Measurements from ENCODE around the gene TMBIM6. TPM values are rescaled to one million over a fixed set of nuclear protein-coding genes. Genes with fewer than 3 reads are reported as not detected.
A peak's percentile ranks its signal among the peaks of the same experiment; 100 is the strongest.
"Not testable (repeated sequence)": the region's sequence is repeated elsewhere in the genome, so short reads cannot be mapped to it uniquely, and the experiment has no call there.

TMBIM6 gene
- total RNA-seq, 1 experiment from 2014 or later, result 402 TPM

DNA sequence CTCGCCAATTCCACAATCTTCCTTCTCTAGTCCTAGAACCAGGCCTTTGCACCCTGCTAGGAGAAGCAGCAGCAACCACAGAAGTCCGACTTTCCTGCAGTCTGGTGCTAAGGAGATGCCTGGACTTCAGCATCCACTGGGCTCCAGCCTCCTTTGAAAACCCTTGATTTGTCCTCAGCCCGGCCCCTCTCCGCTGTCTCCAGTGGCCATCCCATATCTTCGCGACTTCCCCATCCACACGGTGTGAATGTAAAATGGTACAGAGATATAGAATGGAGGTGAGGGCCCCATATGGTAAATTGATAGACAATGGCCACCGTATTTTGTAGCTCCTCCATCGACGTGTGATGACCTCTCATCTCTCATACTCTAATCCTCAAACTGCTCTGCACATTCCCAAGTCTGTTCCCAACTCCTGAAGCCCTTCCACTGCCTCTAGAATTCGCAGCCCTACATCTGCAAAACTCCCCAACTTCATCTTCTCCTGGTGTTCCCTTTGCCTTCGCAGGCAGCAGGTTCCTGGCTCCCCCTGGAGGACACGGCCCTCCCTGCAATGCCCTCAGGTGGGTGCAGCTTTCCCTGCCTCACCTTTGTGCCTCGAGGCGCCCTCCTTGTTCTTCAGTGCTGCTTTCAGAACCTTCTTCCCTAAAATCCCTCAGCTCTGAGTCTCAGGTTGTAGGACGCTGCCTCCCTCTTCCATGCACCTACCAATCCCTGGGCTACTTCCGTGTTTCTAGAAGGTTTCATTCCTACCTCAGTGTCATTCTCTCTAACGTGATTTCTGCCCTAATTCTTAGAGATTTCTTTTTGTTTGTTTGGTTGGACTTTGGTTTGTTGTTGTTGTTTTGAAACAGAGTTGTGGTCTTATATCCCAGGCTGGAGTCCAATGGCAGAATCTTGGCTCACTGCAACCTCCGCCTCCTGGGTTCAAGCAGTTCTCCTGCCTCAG, 36.7 kb downstream of the TMBIM6 start:
- H4K20me1 ChIP-seq (ENCODE audit: low read length), result no peaks in the 10 kb centered on the region
- H3K36me3 ChIP-seq (ENCODE audit: low read depth, low read length), result no peaks in the 10 kb centered on the region
- no peaks in the 10 kb centered on the region for H3K9me3 ChIP-seq (ENCODE audit: low read length)
- no peak overlapping the region for H3K9ac ChIP-seq (ENCODE audit: low read length)
- H3K4me2 ChIP-seq (ENCODE audit: low read length), result peak overlapping the region; percentile 42
- ChIA-PET CTCF (no interaction called here), POLR2A (ENCODE audit: unreplicated experiment) (no interaction called here)
- no peaks in the 10 kb centered on the region for H3K4me1 ChIP-seq (ENCODE audit: insufficient read depth, low read length)
- ATAC-seq, result peak; percentile 75
- H3K9me2 ChIP-seq (replicated peaks; ENCODE audit: low read length), result no peaks in the 10 kb centered on the region
- H3F3A ChIP-seq (ENCODE audit: low read length, unreplicated experiment), result no peaks in the 10 kb centered on the region
- TF ChIP-seq, protein P1, sequence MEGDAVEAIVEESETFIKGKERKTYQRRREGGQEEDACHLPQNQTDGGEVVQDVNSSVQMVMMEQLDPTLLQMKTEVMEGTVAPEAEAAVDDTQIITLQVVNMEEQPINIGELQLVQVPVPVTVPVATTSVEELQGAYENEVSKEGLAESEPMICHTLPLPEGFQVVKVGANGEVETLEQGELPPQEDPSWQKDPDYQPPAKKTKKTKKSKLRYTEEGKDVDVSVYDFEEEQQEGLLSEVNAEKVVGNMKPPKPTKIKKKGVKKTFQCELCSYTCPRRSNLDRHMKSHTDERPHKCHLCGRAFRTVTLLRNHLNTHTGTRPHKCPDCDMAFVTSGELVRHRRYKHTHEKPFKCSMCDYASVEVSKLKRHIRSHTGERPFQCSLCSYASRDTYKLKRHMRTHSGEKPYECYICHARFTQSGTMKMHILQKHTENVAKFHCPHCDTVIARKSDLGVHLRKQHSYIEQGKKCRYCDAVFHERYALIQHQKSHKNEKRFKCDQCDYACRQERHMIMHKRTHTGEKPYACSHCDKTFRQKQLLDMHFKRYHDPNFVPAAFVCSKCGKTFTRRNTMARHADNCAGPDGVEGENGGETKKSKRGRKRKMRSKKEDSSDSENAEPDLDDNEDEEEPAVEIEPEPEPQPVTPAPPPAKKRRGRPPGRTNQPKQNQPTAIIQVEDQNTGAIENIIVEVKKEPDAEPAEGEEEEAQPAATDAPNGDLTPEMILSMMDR (conservative IDR thresholded peaks at IDR 0.05; ENCODE audit: low read depth, low read length), result peak; percentile 91
- TF ChIP-seq EZH2 (IDR thresholded peaks at IDR 0.05; ENCODE audit: low read length, unreplicated experiment), result no peak
- no peak overlapping the region for H3K4me3 ChIP-seq (ENCODE audit: low read length)
- DNase-seq, result peak; percentile 69
- no TSS peak for BruUV-seq (replicated peaks)
- intact Hi-C loops (cut with micrococcal nuclease), result loop anchor here (1.0 to 10.0 kb wide), 4 partner anchors 58 to 279 kb away; partner anchors contain the start of genes AQP5 and ASIC1
- no peak overlapping the region for H3K27ac ChIP-seq (ENCODE audit: low read length)
- peak overlapping the region; percentile 77 for H2AFZ ChIP-seq (ENCODE audit: low read length)
- H3K27me3 ChIP-seq (ENCODE audit: low read length), result no peaks in the 10 kb centered on the region
- no peaks in the 10 kb centered on the region for H3K79me2 ChIP-seq (ENCODE audit: low read length)

DNA sequence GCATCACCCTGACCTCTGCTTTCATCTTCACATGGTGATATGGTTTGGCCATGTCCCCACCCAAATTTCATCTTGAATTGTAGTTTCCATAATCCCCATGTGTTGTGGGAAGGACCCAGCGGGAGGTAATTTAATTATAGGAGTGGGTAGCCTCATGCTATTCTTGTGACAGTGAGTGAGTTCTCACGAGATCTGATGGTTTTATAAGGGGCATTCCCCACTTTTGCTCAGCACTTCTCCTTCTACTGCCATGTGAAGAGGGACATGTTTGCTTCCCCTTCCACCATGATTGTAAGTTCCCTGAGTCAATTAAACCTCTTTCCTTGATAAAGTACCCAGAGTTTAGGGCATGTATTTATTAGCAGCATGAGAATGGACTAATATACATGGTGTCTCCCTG, 38.2 kb downstream of the TMBIM6 start:
- POLR2A ChIA-PET (ENCODE audit: unreplicated experiment), result no interaction called here

DNA sequence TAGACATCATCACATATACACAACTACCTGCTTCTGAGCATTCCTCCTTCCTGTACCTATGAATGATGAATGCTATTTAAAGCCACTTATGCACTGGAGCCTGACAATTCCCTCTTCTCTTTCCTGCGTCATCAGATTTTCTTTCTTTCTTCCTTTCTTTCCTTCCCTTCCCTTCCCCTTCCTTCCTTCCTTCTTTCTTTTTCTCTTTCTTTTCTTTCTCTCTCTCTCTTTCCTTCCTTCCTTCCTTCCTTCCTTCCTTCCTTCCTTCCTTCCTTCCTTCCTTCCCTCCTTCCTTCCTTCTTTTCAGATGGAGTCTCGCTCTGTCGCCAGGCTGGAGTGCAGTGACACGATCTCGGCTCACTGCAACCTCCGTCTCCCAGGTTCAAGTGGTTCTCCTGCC, 39.6 kb downstream of the TMBIM6 start:
- BruUV-seq (replicated peaks); H3K4me1 ChIP-seq (ENCODE audit: insufficient read depth, low read length); H3K27me3 ChIP-seq (ENCODE audit: low read length); H3K79me2 ChIP-seq (ENCODE audit: low read length); H4K20me1 ChIP-seq (ENCODE audit: low read length); H3K4me2 ChIP-seq (ENCODE audit: low read length); H3K9me3 ChIP-seq (ENCODE audit: low read length); H3K36me3 ChIP-seq (ENCODE audit: low read depth, low read length); H3K9ac ChIP-seq (ENCODE audit: low read length); DNase-seq; intact Hi-C loops (cut with micrococcal nuclease); ATAC-seq; H3K4me3 ChIP-seq (ENCODE audit: low read length); POLR2A ChIA-PET (ENCODE audit: unreplicated experiment); H3F3A ChIP-seq (ENCODE audit: low read length, unreplicated experiment); H2AFZ ChIP-seq (ENCODE audit: low read length); H3K9me2 ChIP-seq (replicated peaks; ENCODE audit: low read length); H3K27ac ChIP-seq (ENCODE audit: low read length): not testable (repeated sequence)
- CTCF ChIA-PET, result interaction anchor here (0.5 kb wide), 1 partner anchor 928 kb away, joined by 4 read pairs; no protein-coding TSS in a partner anchor

More for the DNA sequence above, 38.2 kb downstream of the TMBIM6 start:
- ATAC-seq (no peak), DNase-seq (no peak)
- no peak overlapping the region for H2AFZ ChIP-seq (ENCODE audit: low read length)
- no peaks in the 10 kb centered on the region for H3K9me2 ChIP-seq (replicated peaks; ENCODE audit: low read length)
- no peak overlapping the region for H3K9ac ChIP-seq (ENCODE audit: low read length)
- no peak overlapping the region for H3K4me2 ChIP-seq (ENCODE audit: low read length)
- CTCF ChIA-PET, result no interaction called here
- no TSS peak for BruUV-seq (replicated peaks)
- no peak overlapping the region for H3K27ac ChIP-seq (ENCODE audit: low read length)
- peaks cover 2% of the 10 kb centered on the region; the same call in 1 of the 2 replicates for H3K4me1 ChIP-seq (ENCODE audit: insufficient read depth, low read length)
- TF ChIP-seq EZH2 (IDR thresholded peaks at IDR 0.05; ENCODE audit: low read length, unreplicated experiment) (no peak), EZH2phosphoT487 (IDR thresholded peaks at IDR 0.05; ENCODE audit: borderline replicate concordance, low read length) (no peak)
- TF ChIP-seq, protein P1 (conservative IDR thresholded peaks at IDR 0.05; ENCODE audit: low read depth, low read length), result no peak
- no peaks in the 10 kb centered on the region for H3K36me3 ChIP-seq (ENCODE audit: low read depth, low read length)
- no peaks in the 10 kb centered on the region for H3K9me3 ChIP-seq (ENCODE audit: low read length)
- no peak overlapping the region for H3K4me3 ChIP-seq (ENCODE audit: low read length)
- no peaks in the 10 kb centered on the region for H3K27me3 ChIP-seq (ENCODE audit: low read length)
- no peaks in the 10 kb centered on the region for H3F3A ChIP-seq (ENCODE audit: low read length, unreplicated experiment)
- intact Hi-C loops (cut with micrococcal nuclease), result loop anchor here (5.0 to 10.0 kb wide), 2 partner anchors 185 to 278 kb away; partner anchors contain the start of genes AQP5 and ASIC1
- H3K79me2 ChIP-seq (ENCODE audit: low read length), result no peaks in the 10 kb centered on the region
- no peaks in the 10 kb centered on the region for H4K20me1 ChIP-seq (ENCODE audit: low read length)

Measured in PC-3 (cell line).